ENCODE results near the gene HPS1. TPM values are rescaled to one million over a fixed set of nuclear protein-coding genes. Genes with fewer than 3 reads are reported as not detected.

HPS1 gene
- total and polyA plus RNA-seq, 7 donors: 11.5 to 29.1 (median 15.6) TPM

DNA sequence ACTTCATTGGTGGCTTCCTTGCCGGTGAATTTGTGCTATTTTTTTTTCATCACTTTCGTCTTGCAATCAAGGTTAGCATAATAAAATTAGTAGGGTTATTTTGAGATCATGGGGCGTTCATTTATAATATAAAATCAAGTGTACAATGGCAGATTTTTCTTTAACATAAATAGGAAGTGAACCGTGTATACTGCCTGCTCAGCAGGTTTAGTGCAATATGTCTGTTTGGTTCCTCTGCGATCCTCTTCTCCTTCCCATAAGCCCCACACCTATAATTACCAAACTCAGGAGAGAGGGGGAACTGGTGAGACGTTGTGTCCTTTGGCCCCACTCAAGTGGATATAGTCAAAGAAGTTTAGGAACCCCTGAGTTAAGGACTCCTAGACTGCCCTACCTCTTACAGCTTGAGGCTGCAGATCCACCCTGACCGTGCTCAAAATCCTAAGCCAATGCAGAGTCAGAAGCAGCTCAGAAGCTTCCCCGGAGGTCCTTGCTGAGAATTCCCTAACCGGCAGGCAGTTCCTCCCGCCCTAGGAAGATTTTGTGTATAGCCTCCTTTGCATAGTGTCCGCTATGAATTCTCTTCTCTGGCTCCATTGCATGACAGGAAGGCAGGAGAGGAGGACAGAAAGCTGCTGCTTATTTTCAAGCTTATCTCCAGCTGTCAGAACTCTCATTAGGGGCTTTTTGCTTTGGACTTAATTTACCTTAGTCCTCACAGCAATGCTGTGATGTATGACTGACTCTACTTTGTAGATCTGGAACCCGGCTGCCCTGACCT is 73.3 kb downstream of the HPS1 start:
- Histone ChIP-seq H3K4me3 (no peak overlapping the region), H3K4me1 (peaks cover 5% of the 10 kb centered on the region), H3K27me3 (ENCODE audit: insufficient read depth in 3 of 3, low read length in 2 of 3) (no peaks in the 10 kb centered on the region), H3K36me3 (ENCODE audit: insufficient read depth in 1 of 2, low read depth in 1 of 2) (no peaks in the 10 kb centered on the region), H3K9me3 (no peaks in the 10 kb centered on the region), H3K27ac (no peak overlapping the region)
- intact Hi-C loops (cut with DNase I): no loop called here
- ATAC-seq: no peak
- TF ChIP-seq, protein P1, sequence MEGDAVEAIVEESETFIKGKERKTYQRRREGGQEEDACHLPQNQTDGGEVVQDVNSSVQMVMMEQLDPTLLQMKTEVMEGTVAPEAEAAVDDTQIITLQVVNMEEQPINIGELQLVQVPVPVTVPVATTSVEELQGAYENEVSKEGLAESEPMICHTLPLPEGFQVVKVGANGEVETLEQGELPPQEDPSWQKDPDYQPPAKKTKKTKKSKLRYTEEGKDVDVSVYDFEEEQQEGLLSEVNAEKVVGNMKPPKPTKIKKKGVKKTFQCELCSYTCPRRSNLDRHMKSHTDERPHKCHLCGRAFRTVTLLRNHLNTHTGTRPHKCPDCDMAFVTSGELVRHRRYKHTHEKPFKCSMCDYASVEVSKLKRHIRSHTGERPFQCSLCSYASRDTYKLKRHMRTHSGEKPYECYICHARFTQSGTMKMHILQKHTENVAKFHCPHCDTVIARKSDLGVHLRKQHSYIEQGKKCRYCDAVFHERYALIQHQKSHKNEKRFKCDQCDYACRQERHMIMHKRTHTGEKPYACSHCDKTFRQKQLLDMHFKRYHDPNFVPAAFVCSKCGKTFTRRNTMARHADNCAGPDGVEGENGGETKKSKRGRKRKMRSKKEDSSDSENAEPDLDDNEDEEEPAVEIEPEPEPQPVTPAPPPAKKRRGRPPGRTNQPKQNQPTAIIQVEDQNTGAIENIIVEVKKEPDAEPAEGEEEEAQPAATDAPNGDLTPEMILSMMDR (IDR thresholded peaks at IDR 0.05): no peak
- WGBS, 3 donors: 78 to 81% (median 79%) methylated on average over 12 of the region's 12 CpGs
- DNase-seq: no peak

DNA sequence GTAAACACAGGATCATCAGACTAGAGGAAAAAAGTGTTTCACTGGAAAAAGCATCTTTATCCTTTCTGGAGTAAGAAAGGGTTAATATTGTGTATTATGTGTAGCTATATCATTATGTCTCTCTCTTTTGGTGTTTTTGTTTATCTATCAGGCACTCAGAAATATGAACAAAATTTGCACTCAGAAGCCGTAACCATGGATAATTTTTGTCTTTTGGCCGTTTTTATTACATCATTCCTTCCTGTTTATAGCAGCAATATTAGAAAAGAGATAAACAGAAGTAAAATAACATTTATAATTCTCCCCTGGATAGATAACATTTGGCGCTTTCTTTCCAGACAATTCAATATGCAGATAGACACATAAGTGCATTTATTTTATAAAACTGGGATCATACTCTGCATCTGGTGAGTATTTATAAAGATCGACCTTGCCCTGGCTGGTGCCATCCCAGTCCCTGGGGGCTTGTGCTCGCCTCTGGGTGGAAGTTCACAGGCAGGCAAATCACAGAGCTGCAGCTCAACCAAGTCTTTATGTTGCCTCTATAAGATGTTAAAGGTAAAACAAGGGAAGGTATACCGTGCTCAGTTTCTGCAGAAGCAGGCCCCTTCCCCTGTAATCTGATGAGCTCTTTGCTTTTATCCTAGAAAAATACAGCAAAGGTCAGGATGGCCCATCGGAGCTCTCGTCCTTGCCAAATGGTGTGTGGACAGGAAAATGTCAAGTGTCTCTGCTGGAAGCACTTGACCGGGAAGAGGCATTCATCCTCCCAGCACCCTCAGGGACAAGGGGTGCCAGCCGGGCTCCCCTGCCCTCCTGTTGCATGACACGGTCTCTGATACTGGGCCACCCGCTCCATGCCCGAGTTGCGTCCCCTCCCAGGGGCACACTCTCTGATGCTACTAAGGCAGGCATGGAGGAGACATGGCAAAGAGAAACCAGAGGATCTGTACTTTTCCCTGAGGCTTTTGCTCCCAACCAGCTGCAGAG is 75.6 kb downstream of the HPS1 start:
- no peak overlapping the region for H3K4me3 ChIP-seq
- H3K36me3 ChIP-seq (ENCODE audit: insufficient read depth in 1 of 2, low read depth in 1 of 2): no peaks in the 10 kb centered on the region
- WGBS, 3 donors: 58 to 68% (median 60%) methylated on average over 14 of the region's 14 CpGs
- H3K9me3 ChIP-seq: no peaks in the 10 kb centered on the region
- intact Hi-C loops (cut with DNase I): no loop called here
- no peak overlapping the region for H3K27ac ChIP-seq
- H3K27me3 ChIP-seq (ENCODE audit: insufficient read depth in 3 of 3, low read length in 2 of 3): no peaks in the 10 kb centered on the region
- TF ChIP-seq, protein P1 (IDR thresholded peaks at IDR 0.05): no peak
- H3K4me1 ChIP-seq: no peaks in the 10 kb centered on the region
- DNase-seq: no peak
- no peak for ATAC-seq

DNA sequence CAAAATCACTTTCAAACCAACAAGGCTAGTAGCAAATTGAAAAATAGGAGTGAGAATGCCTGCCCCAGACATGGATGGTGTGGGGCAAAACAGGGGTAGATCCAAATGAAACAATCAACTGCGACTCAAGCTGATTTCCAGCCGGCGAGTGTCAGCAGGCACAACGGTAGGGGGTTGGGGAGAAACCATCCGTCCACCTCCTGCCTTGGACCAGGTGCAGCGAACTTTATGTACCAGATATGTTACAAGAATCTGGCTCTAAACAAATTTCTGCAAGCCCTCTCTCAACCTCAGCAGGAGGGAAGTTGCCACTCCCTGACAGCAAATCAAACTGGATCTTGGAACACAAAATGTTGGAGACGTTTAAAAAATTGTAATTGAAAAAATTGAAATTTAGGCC is 76.9 kb downstream of the HPS1 start:
- ATAC-seq: no peak
- TF ChIP-seq, protein P1 (IDR thresholded peaks at IDR 0.05): no peak
- 62 to 86% (median 65%) methylated on average over 7 of the region's 7 CpGs for WGBS, 3 donors

DNA sequence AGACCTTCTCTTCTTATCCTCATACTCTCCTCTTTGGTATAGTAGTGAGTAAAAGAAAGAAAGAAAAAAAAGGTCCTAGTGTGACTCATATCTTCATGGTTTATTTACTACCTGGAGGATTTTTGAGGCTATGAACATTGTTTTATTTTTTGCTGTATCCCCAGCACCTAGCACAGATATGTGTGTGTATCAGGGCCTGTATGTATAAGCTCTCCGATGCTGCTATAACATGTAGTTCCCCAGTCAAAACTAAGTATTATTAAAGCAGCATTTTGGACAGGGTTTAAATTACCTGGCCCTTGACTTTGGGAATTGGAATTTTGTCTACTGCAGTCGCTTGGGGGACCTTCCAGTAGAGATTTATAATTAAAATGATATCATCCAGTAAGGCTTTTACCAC is 78.1 kb downstream of the HPS1 start:
- no peak for ATAC-seq
- no peak overlapping the region for H3K27ac ChIP-seq
- whole genome bisulfite sequencing, 3 donors: 94 to 99% (median 96%) methylated on average over 2 of the region's 2 CpGs
- no peaks in the 10 kb centered on the region for H3K9me3 ChIP-seq
- no peaks in the 10 kb centered on the region for H3K4me1 ChIP-seq
- intact Hi-C loops (cut with DNase I): no loop called here
- no peak for DNase-seq
- no peaks in the 10 kb centered on the region for H3K36me3 ChIP-seq (ENCODE audit: insufficient read depth in 1 of 2, low read depth in 1 of 2)
- H3K4me3 ChIP-seq: no peak overlapping the region
- no peaks in the 10 kb centered on the region for H3K27me3 ChIP-seq (ENCODE audit: insufficient read depth in 3 of 3, low read length in 2 of 3)
- TF ChIP-seq, protein P1 (IDR thresholded peaks at IDR 0.05): no peak

More for the DNA sequence above, 76.9 kb downstream of the HPS1 start:
- intact Hi-C loops (cut with DNase I): no loop called here
- Histone ChIP-seq H3K9me3 (no peaks in the 10 kb centered on the region), H3K4me1 (no peaks in the 10 kb centered on the region), H3K27ac (no peak overlapping the region), H3K36me3 (ENCODE audit: insufficient read depth in 1 of 2, low read depth in 1 of 2) (no peaks in the 10 kb centered on the region), H3K4me3 (no peak overlapping the region), H3K27me3 (ENCODE audit: insufficient read depth in 3 of 3, low read length in 2 of 3) (no peaks in the 10 kb centered on the region)
- no peak for DNase-seq
